WERI-Rb-1 (cell line): ENCODE results near the gene PIK3R3.

ENCODE experiments used
- DNase-seq: peaks from one replicate; pipeline ENCODE4 v3.0.0-alpha.2; 2020
- H3K27ac ChIP-seq: fragments of 250-450 bp; sonication (Bioruptor Pico); 2 replicates; pipeline ENCODE4 v1.5.1; 2020; ENCODE audit warnings: mild to moderate bottlenecking, moderate library complexity
- H3K27me3 ChIP-seq: fragments of 250-450 bp; sonication (Bioruptor Pico); 2 replicates; pipeline ENCODE4 v1.5.1; 2021; ENCODE audit warnings: mild to moderate bottlenecking, low read depth, moderate library complexity; ENCODE audit not compliant: insufficient read depth, severe bottlenecking
- H3K36me3 ChIP-seq: fragments of 250-450 bp; sonication (Bioruptor Pico); 2 replicates; pipeline ENCODE4 v1.5.1; 2020; ENCODE audit warnings: mild to moderate bottlenecking, moderate library complexity
- H3K4me3 ChIP-seq: 2 replicates; pipeline ENCODE4 v1.5.1; 2011; ENCODE audit warnings: low read depth, mild to moderate bottlenecking, control low read depth, low read length
- H3K9me3 ChIP-seq: fragments of 250-450 bp; sonication (Bioruptor Pico); 2 replicates; pipeline ENCODE4 v1.5.1; 2021; ENCODE audit warnings: mild to moderate bottlenecking, moderate library complexity; ENCODE audit not compliant: severe bottlenecking
- TF ChIP-seq, protein P1 (sequence below): IDR thresholded peaks from 2 replicates; pipeline ENCODE4 v1.5.1; 2011; ENCODE audit warnings: low read depth, mild to moderate bottlenecking, control low read depth, inconsistent platforms, low read length

Gene PIK3R3

GRCh38 chr1:46133781-46134350 is 1.4 kb upstream of the PIK3R3 start:
- Histone ChIP-seq H3K9me3 (no peaks in the 10 kb centered on the region), H3K36me3 (no peaks in the 10 kb centered on the region), H3K27me3 (no peaks in the 10 kb centered on the region), H3K4me3 (peak overlapping the region; percentile 71), H3K27ac (peak overlapping the region; percentile 100)
- no peak for DNase-seq
- TF ChIP-seq, protein P1, sequence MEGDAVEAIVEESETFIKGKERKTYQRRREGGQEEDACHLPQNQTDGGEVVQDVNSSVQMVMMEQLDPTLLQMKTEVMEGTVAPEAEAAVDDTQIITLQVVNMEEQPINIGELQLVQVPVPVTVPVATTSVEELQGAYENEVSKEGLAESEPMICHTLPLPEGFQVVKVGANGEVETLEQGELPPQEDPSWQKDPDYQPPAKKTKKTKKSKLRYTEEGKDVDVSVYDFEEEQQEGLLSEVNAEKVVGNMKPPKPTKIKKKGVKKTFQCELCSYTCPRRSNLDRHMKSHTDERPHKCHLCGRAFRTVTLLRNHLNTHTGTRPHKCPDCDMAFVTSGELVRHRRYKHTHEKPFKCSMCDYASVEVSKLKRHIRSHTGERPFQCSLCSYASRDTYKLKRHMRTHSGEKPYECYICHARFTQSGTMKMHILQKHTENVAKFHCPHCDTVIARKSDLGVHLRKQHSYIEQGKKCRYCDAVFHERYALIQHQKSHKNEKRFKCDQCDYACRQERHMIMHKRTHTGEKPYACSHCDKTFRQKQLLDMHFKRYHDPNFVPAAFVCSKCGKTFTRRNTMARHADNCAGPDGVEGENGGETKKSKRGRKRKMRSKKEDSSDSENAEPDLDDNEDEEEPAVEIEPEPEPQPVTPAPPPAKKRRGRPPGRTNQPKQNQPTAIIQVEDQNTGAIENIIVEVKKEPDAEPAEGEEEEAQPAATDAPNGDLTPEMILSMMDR, result no peak

- DNase-seq, result peak; percentile 81
- peak overlapping the region; percentile 100 for H3K27ac ChIP-seq
- TF ChIP-seq, protein P1, result no peak
- no peaks in the 10 kb centered on the region for H3K9me3 ChIP-seq
- H3K4me3 ChIP-seq, result peak overlapping the region; percentile 71
- no peaks in the 10 kb centered on the region for H3K27me3 ChIP-seq
- H3K36me3 ChIP-seq, result no peaks in the 10 kb centered on the region
Observed at GRCh38 chr1:46133181-46133658, 791 bp upstream of the PIK3R3 start.

DNA sequence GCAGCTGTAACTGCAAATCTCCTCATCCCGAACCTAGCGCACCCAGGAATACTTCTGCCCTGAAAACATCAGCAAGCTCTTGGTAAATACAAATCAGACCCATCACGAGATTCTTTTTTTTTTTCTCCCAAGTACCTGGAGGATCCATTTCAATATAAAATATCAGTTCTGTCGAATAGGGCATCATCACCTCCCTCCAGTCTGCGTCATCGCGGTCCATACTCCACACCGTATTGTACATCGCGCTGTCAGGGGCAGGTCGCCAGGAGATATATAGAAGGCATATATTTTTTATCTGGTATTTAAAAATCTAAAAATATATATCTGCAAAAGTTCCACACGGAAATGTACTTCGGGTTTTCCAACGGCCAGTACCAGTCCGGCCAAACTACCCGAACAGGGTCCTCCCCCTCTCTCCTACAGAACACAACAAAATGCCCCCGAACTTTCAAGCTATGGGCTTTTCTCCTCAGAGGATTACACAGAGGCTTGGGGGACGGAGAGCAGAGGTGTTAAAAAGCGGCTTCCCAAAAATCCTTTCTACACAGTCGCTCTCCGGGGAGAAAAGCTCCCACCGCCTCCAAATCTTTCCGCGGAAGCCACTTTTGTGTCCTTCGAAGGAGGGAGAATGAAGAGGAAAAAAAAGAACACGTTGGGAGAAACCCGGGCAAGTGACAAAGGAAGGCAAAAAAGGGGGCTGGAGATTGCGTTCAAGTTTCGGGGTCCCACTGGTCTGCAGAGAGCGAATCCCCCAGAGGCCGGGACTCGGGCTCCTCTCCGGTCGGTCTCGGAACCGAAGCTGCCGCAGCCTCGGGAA is 509 bp downstream of the PIK3R3 start:
- Histone ChIP-seq H3K27me3 (no peaks in the 10 kb centered on the region), H3K27ac (peak overlapping the region; percentile 100), H3K4me3 (peak overlapping the region; percentile 78), H3K9me3 (no peaks in the 10 kb centered on the region), H3K36me3 (peaks cover 7% of the 10 kb centered on the region; the same call in 1 of the 2 replicates)
- TF ChIP-seq, protein P1, result no peak
- no peak for DNase-seq

DNA sequence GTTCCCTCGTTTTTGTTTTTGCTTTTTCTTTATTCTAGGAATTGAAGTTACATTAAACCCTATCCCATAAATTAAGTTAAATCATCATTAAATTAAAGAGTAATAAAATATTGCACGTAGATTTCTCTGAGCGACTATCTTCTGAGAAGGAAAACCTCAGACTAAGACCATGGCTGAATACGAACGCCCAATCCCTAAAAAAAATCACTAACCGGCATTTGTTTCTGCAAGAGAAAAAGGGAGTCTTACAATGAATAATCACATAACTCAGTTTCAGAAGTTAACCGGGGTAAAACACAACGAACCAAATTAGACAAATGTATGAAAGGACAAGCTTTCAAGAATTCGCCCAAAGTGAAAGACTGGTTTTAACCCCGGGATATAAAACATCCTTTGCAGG is 1.3 kb downstream of the PIK3R3 start:
- Histone ChIP-seq H3K4me3 (peak overlapping the region; percentile 78), H3K9me3 (no peaks in the 10 kb centered on the region), H3K27me3 (no peaks in the 10 kb centered on the region), H3K36me3 (peaks cover 7% of the 10 kb centered on the region; the same call in 1 of the 2 replicates), H3K27ac (peak overlapping the region; percentile 33)
- TF ChIP-seq, protein P1, result no peak
- DNase-seq, result no peak

DNA sequence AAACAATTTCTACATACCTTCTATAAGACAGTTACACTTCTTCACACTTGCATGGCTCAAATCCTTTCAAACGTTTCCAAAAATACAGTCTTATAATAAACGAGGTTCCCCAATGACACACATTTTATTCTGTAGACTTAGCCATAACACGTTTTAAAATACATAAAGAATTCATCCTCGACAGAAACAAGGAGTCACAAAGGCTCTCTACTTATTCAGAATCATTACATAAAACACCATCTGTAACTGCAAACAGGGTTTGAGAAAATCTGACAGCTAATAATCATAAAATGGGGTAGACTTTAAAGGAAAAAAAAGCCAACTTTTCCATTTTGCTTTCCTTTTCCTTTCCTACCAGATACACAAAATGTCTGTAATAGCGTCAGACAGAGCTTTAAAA is 1.8 kb downstream of the PIK3R3 start:
- TF ChIP-seq, protein P1, result no peak
- DNase-seq, result no peak
- H3K9me3 ChIP-seq, result no peaks in the 10 kb centered on the region
- peaks cover 7% of the 10 kb centered on the region; the same call in 1 of the 2 replicates for H3K36me3 ChIP-seq
- H3K4me3 ChIP-seq, result peak overlapping the region; percentile 78
- peak overlapping the region; percentile 33 for H3K27ac ChIP-seq
- H3K27me3 ChIP-seq, result no peaks in the 10 kb centered on the region
